Kidney epithelial cell (primary cell): Measurements from ENCODE around the gene RNPS1. TPM values are rescaled to one million over a fixed set of nuclear protein-coding genes. Genes with fewer than 3 reads are reported as not detected.

Source experiments
- DNase-seq: peaks from one replicate; pipeline ENCODE4 v3.0.0-alpha.2; 2010; ENCODE audit warnings: low read depth
- H3K27me3 ChIP-seq: 2 replicates; pipeline ENCODE4 v1.6.0; 2011; ENCODE audit warnings: low read length; ENCODE audit not compliant: control insufficient read depth, insufficient read depth
- H3K36me3 ChIP-seq: 2 replicates; pipeline ENCODE4 v1.5.1; 2011; ENCODE audit warnings: low read length; ENCODE audit not compliant: control insufficient read depth, insufficient read depth
- H3K4me3 ChIP-seq: 2 replicates; pipeline ENCODE4 v1.5.1; 2011; ENCODE audit warnings: low read depth, mild to moderate bottlenecking, control low read depth, low read length
- CTCF ChIP-seq: IDR thresholded peaks from 2 replicates; pipeline ENCODE4 v1.5.1; 2011; ENCODE audit warnings: mild to moderate bottlenecking, moderate library complexity, low read length, control low read depth, inconsistent platforms; ENCODE audit not compliant: insufficient read depth, poor library complexity, severe bottlenecking
- total RNA-seq: library from RNA; depleted of rRNA; stranded (reverse); fragments of >200 nt; gene quantifications from 2 replicates; pipeline ENCODE4 v1.2.3, GENCODE V29; 2015

Gene RNPS1
- total RNA-seq, 1 donor from 2014 or later: 243 TPM

DNA sequence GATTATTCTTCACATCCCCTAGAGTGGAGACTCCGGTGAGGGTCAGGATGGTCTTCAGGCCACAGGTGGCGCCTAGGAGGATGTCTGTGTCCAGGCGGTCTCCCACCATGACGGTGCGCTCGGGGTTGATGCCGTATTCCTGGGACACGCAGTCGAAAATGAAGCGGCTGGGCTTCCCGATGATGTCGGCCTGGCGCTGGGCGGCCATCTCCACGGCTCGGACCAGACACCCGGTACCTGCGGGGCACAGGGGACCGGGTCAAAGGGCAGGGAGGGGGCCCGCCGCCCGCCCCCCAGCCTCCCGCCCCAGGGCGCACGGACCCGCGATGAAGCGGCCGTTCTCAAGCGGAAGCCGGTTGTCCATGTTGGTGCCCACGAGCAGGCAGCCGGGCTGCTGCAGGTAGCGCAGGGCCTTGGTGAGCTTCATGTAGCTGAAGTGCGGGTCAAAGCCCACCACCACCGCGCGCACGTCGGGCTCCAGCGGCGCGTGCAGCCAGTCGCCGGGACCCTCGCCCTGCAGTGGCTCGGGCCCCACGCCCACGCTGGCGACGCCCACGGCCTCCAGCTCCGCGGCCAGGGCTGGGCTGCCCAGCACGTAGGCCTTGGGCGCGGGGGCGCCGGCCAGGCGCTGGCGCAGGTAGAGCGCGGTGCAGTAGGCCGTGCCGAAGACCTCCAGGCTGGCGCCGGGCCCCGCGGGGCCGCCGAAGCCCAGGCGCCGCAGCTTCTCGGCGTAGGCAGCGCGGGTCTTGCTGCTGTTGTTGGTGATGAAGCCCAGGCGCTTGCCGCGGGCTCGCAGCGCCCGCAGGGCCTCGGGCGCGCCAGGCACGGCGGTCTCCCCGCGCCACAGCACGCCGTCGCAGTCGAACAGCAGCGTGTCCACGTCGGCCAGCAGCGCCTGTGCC is 53.9 kb downstream of the RNPS1 start:
- Histone ChIP-seq H3K27me3 (no peaks in the 10 kb centered on the region), H3K36me3 (peaks cover 5% of the 10 kb centered on the region), H3K4me3 (peak overlapping the region; percentile 48)
- no peak for TF ChIP-seq CTCF
- no peak for DNase-seq

GRCh38 chr16:2212362-2213324 is 55.3 kb downstream of the RNPS1 start:
- DNase-seq: no peak
- Histone ChIP-seq H3K27me3 (no peaks in the 10 kb centered on the region), H3K36me3 (peaks cover 5% of the 10 kb centered on the region), H3K4me3 (peak overlapping the region; percentile 48)
- TF ChIP-seq CTCF: no peak

- no peak overlapping the region for H3K4me3 ChIP-seq
- no peak for DNase-seq
- peaks cover 5% of the 10 kb centered on the region for H3K36me3 ChIP-seq
- TF ChIP-seq CTCF: no peak
- H3K27me3 ChIP-seq: no peaks in the 10 kb centered on the region
Observed at GRCh38 chr16:2211923-2212347, 56.0 kb downstream of the RNPS1 start.

- H3K4me3 ChIP-seq: no peak within 1 kb of the TSS
- peaks cover 5% of the 10 kb centered on the region for H3K36me3 ChIP-seq
- TF ChIP-seq CTCF: no peak
- no peak for DNase-seq
- no peaks in the 10 kb centered on the region for H3K27me3 ChIP-seq
Observed at GRCh38 chr16:2210386-2211365, 57.2 kb downstream of the RNPS1 start, which contains the start of gene BRICD5. Gene BRICD5, minus strand, starts transcription at chr16:2210863. Its CDS starts 30 bp downstream, at chr16:2210833.

DNA sequence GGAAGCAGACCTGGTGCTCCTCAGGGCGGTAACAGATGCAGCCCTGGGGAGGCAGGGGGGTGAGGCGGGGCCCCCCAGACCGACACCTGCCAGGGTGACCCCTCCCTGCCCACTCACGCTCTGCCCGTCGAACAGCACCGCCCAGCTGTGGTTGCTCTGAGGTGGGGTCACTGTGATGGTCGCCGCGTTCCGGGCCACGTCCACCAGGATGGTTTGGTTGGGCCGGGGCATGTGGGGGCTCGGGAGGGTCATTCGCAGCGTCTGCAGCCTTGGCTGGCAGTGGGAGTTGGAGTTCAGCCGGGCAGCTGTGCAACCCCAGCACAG is 58.0 kb downstream of the RNPS1 start:
- H3K36me3 ChIP-seq: peaks cover 5% of the 10 kb centered on the region
- no peak for DNase-seq
- no peak for TF ChIP-seq CTCF

More for the DNA sequence above, 58.0 kb downstream of the RNPS1 start:
- Histone ChIP-seq H3K27me3 (no peaks in the 10 kb centered on the region), H3K4me3 (no peak overlapping the region)
